K562 (cell line): ENCODE data around the gene STEAP3. TPM values are rescaled to one million over a fixed set of nuclear protein-coding genes. Genes with fewer than 3 reads are reported as not detected.

Experiments used
- ATAC-seq: fragments of 200-7000 bp; cut with Tn5 transposase; 3 replicates; pipeline ENCODE4 v1.9.1; 2020; ENCODE audit warnings: moderate library complexity
- BruUV-seq: library from RNA; stranded (reverse); fragments of 400-500 nt; replicated peaks from 2 replicates; lab custom pipeline; 2021; lab: Mats Ljungman, UMichigan
- CTCF ChIA-PET: fragments of 300-600 bp; formaldehyde crosslinking; extraction: SDS; loops from one replicate; lab custom pipeline; 2021; ENCODE audit warnings: low intra/inter-chr PET ratio; lab: Yijun Ruan, JAX
- POLR2A ChIA-PET: fragments of 300-600, 350-650 bp; sonication (Branson Sonifier 250); formaldehyde crosslinking; extraction: SDS; loops from one replicate; lab custom pipeline; 2021; ENCODE audit warnings: antibody characterized with exemption, inconsistent platforms; lab: Yijun Ruan, JAX
- DNase-seq, 4 experiments: peaks; one replicate each; pipeline versions ENCODE4 v3.0.0 to v3.0.0-alpha.2; 2011 to 2018; ENCODE audit warnings: low spot score in 3 of 4, mixed read lengths in 3 of 4; ENCODE audit errors: extremely low read depth in 1 of 4
- FAIRE-seq: peaks from 2 replicates; lab custom pipeline; 2011; peaks lifted over from hg19 to GRCh38; lab: Jason Lieb, UNC
- H2AFZ ChIP-seq: 2 replicates; pipeline ENCODE4 v1.6.0; 2011; ENCODE audit warnings: low read depth, low read length, control low read depth, inconsistent platforms
- H3K27ac ChIP-seq: fragments of 200-600 bp; 3 replicates; pipeline ENCODE4 v1.8.0; 2011; ENCODE audit warnings: low read depth, mild to moderate bottlenecking, control low read depth, inconsistent platforms, low read length, moderate library complexity, mixed read lengths; ENCODE audit errors: extremely low read depth
- H3K27me3 ChIP-seq, 2 experiments: fragments of 300-600 bp in 1 of 2; 2 replicates in 1 of 2; 3 replicates in 1 of 2; pipeline versions ENCODE4 v1.6.0 to v1.8.0; 2011; ENCODE audit warnings: inconsistent platforms in 2 of 2, low read length in 2 of 2, mild to moderate bottlenecking in 1 of 2, mixed read lengths in 1 of 2, moderate library complexity in 1 of 2; ENCODE audit not compliant: control insufficient read depth in 2 of 2, insufficient read depth in 2 of 2
- H3K36me3 ChIP-seq: fragments of 300-600 bp; 3 replicates; pipeline ENCODE4 v1.8.0; 2011; ENCODE audit warnings: mild to moderate bottlenecking, low read length, inconsistent platforms; ENCODE audit not compliant: control insufficient read depth, insufficient read depth
- H3K4me1 ChIP-seq, 2 experiments: fragments of 200-600 bp in 1 of 2; replicated peaks in 1 of 2; 2 replicates in 1 of 2; 3 replicates in 1 of 2; pipeline versions ENCODE4 v1.5.1 to v1.8.0; 2011; ENCODE audit warnings: inconsistent platforms in 2 of 2, low read length in 2 of 2, mild to moderate bottlenecking in 1 of 2, mixed read lengths in 1 of 2, moderate library complexity in 1 of 2; ENCODE audit not compliant: control insufficient read depth in 2 of 2, insufficient read depth in 2 of 2
- H3K4me2 ChIP-seq: 2 replicates; pipeline ENCODE4 v1.6.1; 2011; ENCODE audit warnings: low read length, control low read depth, inconsistent platforms, mixed read lengths; ENCODE audit not compliant: insufficient read depth
- H3K4me3 ChIP-seq: fragments of 200-600 bp; sonication (generic), shearing (Covaris generic); 2 replicates; pipeline ENCODE4 v1.5.1; 2016; ENCODE audit warnings: control low read depth, inconsistent platforms
- H3K79me2 ChIP-seq: fragments of 200-600 bp; 3 replicates; pipeline ENCODE4 v1.8.0; 2011; ENCODE audit warnings: low read length, inconsistent platforms; ENCODE audit not compliant: control insufficient read depth, insufficient read depth
- H3K9ac ChIP-seq, 2 experiments: 2 replicates each; pipeline versions ENCODE4 v1.6.0 to v1.6.1; 2011; ENCODE audit warnings: low read depth in 2 of 2, low read length in 2 of 2, control low read depth in 1 of 2, inconsistent platforms in 1 of 2, mild to moderate bottlenecking in 1 of 2, mixed read lengths in 1 of 2; ENCODE audit not compliant: insufficient read depth in 1 of 2
- H3K9me1 ChIP-seq: one replicate; pipeline ENCODE4 v1.6.0; 2011; ENCODE audit warnings: inconsistent platforms, mild to moderate bottlenecking, low read length, moderate library complexity; ENCODE audit not compliant: control insufficient read depth, insufficient read depth
- H3K9me3 ChIP-seq: replicated peaks from 2 replicates; pipeline ENCODE4 v1.5.1; 2011; ENCODE audit warnings: low read depth, low read length, inconsistent platforms; ENCODE audit not compliant: control insufficient read depth, insufficient read depth
- H4K20me1 ChIP-seq: replicated peaks from 2 replicates; pipeline ENCODE4 v1.6.1; 2011; ENCODE audit warnings: low read length, inconsistent platforms, mixed read lengths; ENCODE audit not compliant: control insufficient read depth, insufficient read depth
- ETS2 ChIP-seq: IDR thresholded peaks from 2 replicates; pipeline ENCODE4 v1.6.1; 2016; ENCODE audit warnings: borderline replicate concordance, missing genetic modification characterization, mild to moderate bottlenecking, moderate library complexity, missing compliant biosample characterization; ENCODE audit not compliant: poor library complexity, severe bottlenecking
- FOXM1 ChIP-seq, 2 experiments: fragments of 450-650 bp in 1 of 2; sonication (generic) in 1 of 2; formaldehyde crosslinking in 1 of 2; IDR thresholded peaks; 2 replicates each; pipeline versions ENCODE4 v1.6.1 to v1.9.0; 2017 to 2022; ENCODE audit warnings: low read depth in 2 of 2, mild to moderate bottlenecking in 2 of 2, missing genetic modification reagents in 1 of 2, moderate library complexity in 1 of 2
- SAFB ChIP-seq: fragments of 200-400 bp; formaldehyde crosslinking; IDR thresholded peaks from 2 replicates; pipeline ENCODE4 v1.6.1; 2017; ENCODE audit warnings: low read depth, low read length, borderline replicate concordance
- SNIP1 ChIP-seq: fragments of 450-650 bp; IDR thresholded peaks from 2 replicates; pipeline ENCODE4 v1.7.1; 2017; ENCODE audit warnings: low read depth, mild to moderate bottlenecking
- SP2 ChIP-seq: IDR thresholded peaks from 2 replicates; pipeline ENCODE4 v1.6.1; 2011; ENCODE audit warnings: mild to moderate bottlenecking, low read depth, low read length, moderate library complexity; ENCODE audit not compliant: poor library complexity, severe bottlenecking; ENCODE audit errors: extremely low read depth
- TAF15 ChIP-seq: fragments of 200-400 bp; formaldehyde crosslinking; IDR thresholded peaks from 2 replicates; pipeline ENCODE4 v1.6.1; 2017; ENCODE audit warnings: mild to moderate bottlenecking, low read depth, low read length, moderate library complexity
- TARDBP ChIP-seq: fragments of 450-650 bp; IDR thresholded peaks from 2 replicates; pipeline ENCODE4 v1.6.1; 2016
- WGBS: fragments of 100-300 bp; shearing (Covaris generic); methylation state at CpG from one replicate; pipeline ENCODE4 v1.1.6; 2016; ENCODE audit warnings: low coverage, mixed read lengths; ENCODE audit not compliant: insufficient coverage; ENCODE audit errors: missing lambda C conversion rate; 5-methylcytosine and 5-hydroxymethylcytosine counted together
- in situ Hi-C: fragments of 300-500 bp; cut with MboI; formaldehyde crosslinking; loops from 4 replicates; pipeline ENCODE4 v1.15.0; 2018; ENCODE audit warnings: inconsistent platforms, mixed read lengths
- intact Hi-C: fragments of 100-400 bp; cut with micrococcal nuclease; formaldehyde crosslinking; loops from 2 replicates; pipeline ENCODE4 v1.14.2; 2022
- polyA plus RNA-seq, 8 experiments: library from polyadenylated mRNA; depleted of rRNA in 4 of 8; stranded (reverse) in 5 of 8; unstranded in 3 of 8; fragments of >200 nt; fragmentation: Nextera tagmentation in 2 of 8; fragmentation: Illumina TruSeq in 1 of 8; extraction: Ambion mirVana in 2 of 8; extraction: Trizol in 1 of 8; gene quantifications; 2 replicates each; pipeline versions ENCODE4 v1.2.1 to v1.2.3, GENCODE V29; 2011 to 2014; ENCODE audit warnings: inconsistent platforms in 1 of 8, missing spikeins in 1 of 8
- total RNA-seq, 7 experiments: library from RNA; depleted of rRNA in 6 of 7; stranded (reverse); fragments of >200 nt in 6 of 7; fragmentation: Illumina TruSeq in 2 of 7; extraction: Trizol in 2 of 7; gene quantifications; 2 replicates each; pipeline versions ENCODE4 v1.2.1 to v1.2.3, GENCODE V29; 2011 to 2021; ENCODE audit warnings: low replicate concordance in 1 of 7
- TF ChIP-seq, protein P1 (sequence below), 2 experiments: fragments of 150-350 bp in 1 of 2; IDR thresholded peaks; 2 replicates each; pipeline ENCODE4 v1.6.1; 2012 to 2016; ENCODE audit warnings: low read depth in 2 of 2, low read length in 2 of 2, mild to moderate bottlenecking in 1 of 2, moderate library complexity in 1 of 2
- TF ChIP-seq, protein P2 (sequence below): fragments of 450-650 bp; IDR thresholded peaks from 2 replicates; pipeline ENCODE4 v1.6.1; 2016; ENCODE audit warnings: low read depth, mild to moderate bottlenecking, moderate library complexity
- TF ChIP-seq, protein P3 (sequence below): fragments of 250-450 bp; sonication (Bioruptor Pico); IDR thresholded peaks from 2 replicates; pipeline ENCODE4 v1.4.0; 2020; ENCODE audit warnings: mild to moderate bottlenecking

The STEAP3 gene
- total and polyA plus RNA-seq, 9 of the 15 experiments (the other 6 are each of a cell fraction or from before 2014, with no cell fraction given) = 1.8 to 31.6 (median 9.0) TPM

DNA sequence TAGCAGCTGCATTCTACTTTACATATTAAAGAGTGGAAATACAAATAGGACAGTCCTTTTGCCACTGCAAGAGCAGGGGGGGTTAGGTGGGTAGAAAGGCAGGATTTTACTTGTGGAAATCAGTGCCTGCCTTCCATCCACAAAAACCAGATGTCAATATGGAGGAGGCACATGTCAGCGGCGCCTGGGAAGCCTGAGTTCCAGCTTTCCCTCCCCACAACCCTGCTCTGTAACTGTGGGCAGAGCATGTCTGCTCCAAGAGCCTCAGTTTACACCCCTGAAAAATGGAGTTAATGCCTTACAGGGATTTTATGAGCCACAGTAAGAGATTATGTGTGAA, 32.9 kb downstream of the STEAP3 start (continued):
- TF ChIP-seq, protein P1, sequence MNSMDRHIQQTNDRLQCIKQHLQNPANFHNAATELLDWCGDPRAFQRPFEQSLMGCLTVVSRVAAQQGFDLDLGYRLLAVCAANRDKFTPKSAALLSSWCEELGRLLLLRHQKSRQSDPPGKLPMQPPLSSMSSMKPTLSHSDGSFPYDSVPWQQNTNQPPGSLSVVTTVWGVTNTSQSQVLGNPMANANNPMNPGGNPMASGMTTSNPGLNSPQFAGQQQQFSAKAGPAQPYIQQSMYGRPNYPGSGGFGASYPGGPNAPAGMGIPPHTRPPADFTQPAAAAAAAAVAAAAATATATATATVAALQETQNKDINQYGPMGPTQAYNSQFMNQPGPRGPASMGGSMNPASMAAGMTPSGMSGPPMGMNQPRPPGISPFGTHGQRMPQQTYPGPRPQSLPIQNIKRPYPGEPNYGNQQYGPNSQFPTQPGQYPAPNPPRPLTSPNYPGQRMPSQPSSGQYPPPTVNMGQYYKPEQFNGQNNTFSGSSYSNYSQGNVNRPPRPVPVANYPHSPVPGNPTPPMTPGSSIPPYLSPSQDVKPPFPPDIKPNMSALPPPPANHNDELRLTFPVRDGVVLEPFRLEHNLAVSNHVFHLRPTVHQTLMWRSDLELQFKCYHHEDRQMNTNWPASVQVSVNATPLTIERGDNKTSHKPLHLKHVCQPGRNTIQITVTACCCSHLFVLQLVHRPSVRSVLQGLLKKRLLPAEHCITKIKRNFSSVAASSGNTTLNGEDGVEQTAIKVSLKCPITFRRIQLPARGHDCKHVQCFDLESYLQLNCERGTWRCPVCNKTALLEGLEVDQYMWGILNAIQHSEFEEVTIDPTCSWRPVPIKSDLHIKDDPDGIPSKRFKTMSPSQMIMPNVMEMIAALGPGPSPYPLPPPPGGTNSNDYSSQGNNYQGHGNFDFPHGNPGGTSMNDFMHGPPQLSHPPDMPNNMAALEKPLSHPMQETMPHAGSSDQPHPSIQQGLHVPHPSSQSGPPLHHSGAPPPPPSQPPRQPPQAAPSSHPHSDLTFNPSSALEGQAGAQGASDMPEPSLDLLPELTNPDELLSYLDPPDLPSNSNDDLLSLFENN (IDR thresholded peaks at IDR 0.05; ENCODE audit: low read depth in 2 of 2, low read length in 2 of 2) = no peak
- TF ChIP-seq TAF15 = no peak
- TF ChIP-seq, protein P2, sequence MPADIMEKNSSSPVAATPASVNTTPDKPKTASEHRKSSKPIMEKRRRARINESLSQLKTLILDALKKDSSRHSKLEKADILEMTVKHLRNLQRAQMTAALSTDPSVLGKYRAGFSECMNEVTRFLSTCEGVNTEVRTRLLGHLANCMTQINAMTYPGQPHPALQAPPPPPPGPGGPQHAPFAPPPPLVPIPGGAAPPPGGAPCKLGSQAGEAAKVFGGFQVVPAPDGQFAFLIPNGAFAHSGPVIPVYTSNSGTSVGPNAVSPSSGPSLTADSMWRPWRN = no peak

DNA sequence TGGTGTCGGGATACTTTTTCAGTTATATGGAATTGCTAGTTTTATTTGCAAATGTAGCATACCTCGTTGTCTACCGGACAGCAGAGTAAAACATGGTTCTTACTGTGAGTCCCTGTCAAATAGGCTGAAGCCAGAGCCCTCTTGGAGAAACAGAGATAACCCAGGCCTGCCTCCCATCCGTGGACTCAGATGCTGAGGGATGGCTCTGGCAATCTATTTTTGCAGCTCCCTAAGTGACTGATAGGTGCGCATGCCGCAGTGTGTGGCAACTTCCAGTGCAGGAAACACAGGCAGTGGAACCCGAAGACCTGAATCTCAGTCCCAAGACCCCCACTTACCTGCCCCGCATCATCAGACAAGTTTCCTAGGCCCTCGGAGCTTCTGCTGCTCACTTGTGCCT, 33.6 kb downstream of the STEAP3 start:
- no TSS peak for BruUV-seq
- Histone ChIP-seq H3K27ac (no peak overlapping the region), H3K4me1 (no peaks in the 10 kb centered on the region), H3K36me3 (peaks cover 60% of the 10 kb centered on the region; the same call in 2 of the 3 replicates), H2AFZ (no peak overlapping the region), H3K4me3 (no peak overlapping the region), H3K79me2 (no peaks in the 10 kb centered on the region), H3K9me1 (no peaks in the 10 kb centered on the region), H3K27me3 (no peaks in the 10 kb centered on the region), H3K9ac (no peak overlapping the region), H3K4me2 (no peak overlapping the region), H4K20me1 (no peaks in the 10 kb centered on the region; the same call in 1 of the 2 replicates), H3K9me3 (no peaks in the 10 kb centered on the region)
- no peak for TF ChIP-seq FOXM1 (IDR thresholded peaks at IDR 0.05; ENCODE audit: low read depth)
- no peak for TF ChIP-seq FOXM1 (CRISPR knock-in tag; IDR thresholded peaks at IDR 0.05; ENCODE audit: low read depth)
- no peak for TF ChIP-seq SAFB
- TF ChIP-seq SNIP1 = no peak
- no peak for TF ChIP-seq TARDBP
- TF ChIP-seq, protein P3, sequence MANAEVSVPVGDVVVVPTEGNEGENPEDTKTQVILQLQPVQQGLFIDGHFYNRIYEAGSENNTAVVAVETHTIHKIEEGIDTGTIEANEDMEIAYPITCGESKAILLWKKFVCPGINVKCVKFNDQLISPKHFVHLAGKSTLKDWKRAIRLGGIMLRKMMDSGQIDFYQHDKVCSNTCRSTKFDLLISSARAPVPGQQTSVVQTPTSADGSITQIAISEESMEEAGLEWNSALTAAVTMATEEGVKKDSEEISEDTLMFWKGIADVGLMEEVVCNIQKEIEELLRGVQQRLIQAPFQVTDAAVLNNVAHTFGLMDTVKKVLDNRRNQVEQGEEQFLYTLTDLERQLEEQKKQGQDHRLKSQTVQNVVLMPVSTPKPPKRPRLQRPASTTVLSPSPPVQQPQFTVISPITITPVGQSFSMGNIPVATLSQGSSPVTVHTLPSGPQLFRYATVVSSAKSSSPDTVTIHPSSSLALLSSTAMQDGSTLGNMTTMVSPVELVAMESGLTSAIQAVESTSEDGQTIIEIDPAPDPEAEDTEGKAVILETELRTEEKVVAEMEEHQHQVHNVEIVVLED (CRISPR knock-in tag) = no peak
- TF ChIP-seq SP2 = no peak
- TF ChIP-seq ETS2 (tag) = no peak
- DNase-seq = no peak
- 90% methylated on average over 8 of the region's 9 CpGs for WGBS
- CTCF ChIA-PET = no interaction called here
- no peak for FAIRE-seq
- no peak for ATAC-seq
- POLR2A ChIA-PET = interaction anchor here (1.0 kb wide), 1 partner anchor 16 kb away, joined by 3 read pairs; no protein-coding TSS in a partner anchor
- in situ Hi-C loops = no loop called here
- intact Hi-C loops = no loop called here
